Stomach (tissue), 9 donors: ENCODE measurements around the gene TAF1A. TPM values are rescaled to one million over a fixed set of nuclear protein-coding genes. Genes with fewer than 3 reads are reported as not detected.

Experiments used
- DNase-seq, 2 donors: peaks; one replicate each; pipeline versions ENCODE4 v3.0.0 to v3.0.0-alpha.2; 2013 to 2019
- H3K27ac ChIP-seq, 5 donors: fragments of 200-600 bp in 4 of 5; sonication (generic) in 4 of 5; one replicate each; pipeline ENCODE4 v1.5.1; 2013 to 2019; ENCODE audit warnings: mild to moderate bottlenecking in 1 of 5, moderate library complexity in 1 of 5
- H3K27me3 ChIP-seq, 3 donors: fragments of 200-600 bp; sonication (generic); one replicate each; pipeline ENCODE4 v1.5.1; 2017 to 2019; ENCODE audit warnings: mixed run types in 1 of 3
- H3K36me3 ChIP-seq, 4 donors: fragments of 200-600 bp; sonication (generic); 1 replicate in 3 of 4; 2 replicates in 1 of 4; pipeline ENCODE4 v1.5.1; 2016 to 2019
- H3K4me1 ChIP-seq, 4 donors: fragments of 200-600 bp; sonication (generic); one replicate each; pipeline ENCODE4 v1.5.1; 2016 to 2019
- H3K4me3 ChIP-seq, 4 donors: fragments of 200-600 bp; sonication (generic) in 3 of 4; one replicate each; pipeline ENCODE4 v1.5.1; 2016 to 2019; ENCODE audit warnings: mild to moderate bottlenecking in 1 of 4
- H3K9me3 ChIP-seq, 4 donors: fragments of 200-600 bp; sonication (generic); one replicate each; pipeline ENCODE4 v1.5.1; 2016 to 2019
- CTCF ChIP-seq, 7 experiments: fragments of 450-650 bp in 4 of 7; fragments of 200-600 bp in 3 of 7; sonication (generic) in 3 of 7; IDR thresholded peaks; one replicate each; pipeline ENCODE4 v1.5.1; 2016 to 2019; ENCODE audit warnings: antibody characterized with exemption in 7 of 7, control low read depth in 2 of 7, mild to moderate bottlenecking in 1 of 7
- EP300 ChIP-seq: sonication (generic); formaldehyde crosslinking; IDR thresholded peaks from one replicate; pipeline ENCODE4 v1.6.1; 2017; ENCODE audit warnings: antibody characterized with exemption
- POLR2A ChIP-seq, 4 donors: fragments of 450-650 bp; IDR thresholded peaks; one replicate each; pipeline ENCODE4 v1.6.1; 2016; ENCODE audit warnings: antibody characterized with exemption in 4 of 4, control low read depth in 2 of 4, mild to moderate bottlenecking in 1 of 4, moderate library complexity in 1 of 4
- POLR2AphosphoS5 ChIP-seq, 3 donors: sonication (generic); formaldehyde crosslinking; IDR thresholded peaks; one replicate each; pipeline ENCODE4 v1.6.1; 2016; ENCODE audit warnings: antibody characterized with exemption in 3 of 3
- WGBS, 5 donors: extraction: QIAGEN DNeasy Blood & Tissue Kit in 3 of 5; methylation state at CpG; one replicate each; pipeline versions ENCODE4 v1.1.5 to v1.1.7; 2013 to 2018; 5-methylcytosine and 5-hydroxymethylcytosine counted together
- intact Hi-C: fragments of 100-400 bp; cut with DNase I; formaldehyde crosslinking; loops from one replicate; pipeline ENCODE4 v1.15.1; 2023; ENCODE audit warnings: low total_unique reads
- polyA plus RNA-seq, 3 donors: library from polyadenylated mRNA; stranded (reverse); fragments of 200-250 nt; gene quantifications; one replicate each; pipeline ENCODE4 v1.2.3, GENCODE V29; 2013
- total RNA-seq, 5 donors: library from RNA; depleted of rRNA; stranded (reverse); fragments of >200 nt; gene quantifications; one replicate each; pipeline versions ENCODE4 v1.1.0 to v1.2.3, GENCODE V29; 2014 to 2016
- donor health status: healthy with polysubstance abuse.
- donor health status: Bipolar disorder and iron deficiency.
- donor health status: healthy.

Gene TAF1A
- total and polyA plus RNA-seq, 8 donors, result 1.3 to 35.6 (median 3.6) TPM

DNA sequence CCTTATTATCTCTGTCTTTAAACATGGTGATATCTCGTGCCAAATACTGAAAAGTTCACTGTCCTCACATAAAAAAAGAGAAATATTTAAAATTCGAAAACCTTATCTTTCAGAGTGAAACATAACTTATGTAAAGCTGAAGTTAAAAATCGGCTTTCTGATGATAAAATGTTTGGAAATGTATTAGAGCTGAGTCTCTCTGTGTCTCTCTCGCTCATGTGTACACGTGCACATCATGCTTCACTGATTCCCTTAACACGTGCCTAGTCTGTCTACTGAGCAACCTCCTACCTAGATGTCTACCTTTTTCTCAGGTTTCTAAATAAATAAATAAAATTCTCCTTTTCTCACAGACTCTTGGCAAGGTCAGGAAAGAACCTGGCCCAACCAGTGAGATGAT lies 58.9 kb downstream of the TAF1A start:
- H3K9me3 ChIP-seq, result no peaks in the 10 kb centered on the region
- H3K27ac ChIP-seq, result no peak overlapping the region
- no peaks in the 10 kb centered on the region for H3K4me1 ChIP-seq
- 75 to 85% (median 81%) methylated on average over 6 of the region's 6 CpGs for WGBS, 5 donors
- no peak overlapping the region for H3K4me3 ChIP-seq
- TF ChIP-seq POLR2A (IDR thresholded peaks at IDR 0.05) (no peak), POLR2AphosphoS5 (IDR thresholded peaks at IDR 0.05) (no peak), EP300 (no peak), CTCF (IDR thresholded peaks at IDR 0.05) (no peak)
- intact Hi-C loops, result no loop called here
- no peaks in the 10 kb centered on the region for H3K27me3 ChIP-seq
- H3K36me3 ChIP-seq, result no peaks in the 10 kb centered on the region
- DNase-seq, result no peak

DNA sequence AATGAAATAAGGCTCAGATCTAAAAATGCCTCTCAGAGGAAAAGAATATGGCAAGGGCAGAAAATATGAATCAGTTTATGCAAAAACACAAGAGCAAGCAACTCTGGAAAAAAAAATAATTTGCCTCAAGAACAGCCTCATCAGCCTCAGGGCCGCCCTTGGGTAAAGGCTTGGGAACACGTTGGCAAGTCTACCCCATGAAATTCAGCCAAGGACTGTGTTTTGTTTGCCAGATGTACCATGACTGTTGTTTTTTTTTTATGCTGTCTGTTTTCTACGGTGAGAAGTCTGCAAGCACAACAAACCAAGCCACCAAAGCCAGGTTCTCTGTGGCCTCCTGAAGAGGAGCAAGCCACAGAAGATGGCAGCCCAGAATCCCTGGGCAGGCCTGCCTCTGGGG lies 59.8 kb downstream of the TAF1A start:
- Histone ChIP-seq H3K4me3 (no peak overlapping the region), H3K27ac (no peak overlapping the region), H3K27me3 (no peaks in the 10 kb centered on the region), H3K9me3 (no peaks in the 10 kb centered on the region), H3K36me3 (no peaks in the 10 kb centered on the region), H3K4me1 (no peaks in the 10 kb centered on the region)
- TF ChIP-seq POLR2AphosphoS5 (IDR thresholded peaks at IDR 0.05), result no peak
- TF ChIP-seq EP300, result no peak
- no peak for TF ChIP-seq CTCF (IDR thresholded peaks at IDR 0.05)
- no peak for TF ChIP-seq POLR2A (IDR thresholded peaks at IDR 0.05)
- intact Hi-C loops, result no loop called here
- WGBS, 5 donors, result 58 to 73% (median 69%) methylated on average over 3 of the region's 3 CpGs
- no peak for DNase-seq

DNA sequence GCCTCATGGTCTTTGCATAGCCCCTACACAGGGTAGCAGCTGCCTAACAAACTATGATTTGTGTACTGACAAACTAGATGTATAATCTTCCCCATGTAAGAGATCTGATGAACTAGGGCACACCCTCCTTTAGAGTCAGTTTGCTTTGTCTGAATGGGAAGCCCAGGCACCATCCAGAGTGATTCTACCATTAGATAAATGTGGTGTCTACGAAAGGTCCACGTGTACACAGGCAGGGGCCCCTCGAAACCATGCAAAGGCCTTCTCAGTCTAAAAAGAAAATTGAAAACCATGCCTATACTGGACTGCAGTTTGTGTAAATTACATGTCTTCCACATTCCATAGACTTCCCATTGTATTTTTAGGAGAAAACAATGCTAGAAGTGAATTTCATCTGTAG lies 60.6 kb downstream of the TAF1A start:
- no peaks in the 10 kb centered on the region for H3K36me3 ChIP-seq
- no peaks in the 10 kb centered on the region for H3K9me3 ChIP-seq
- 84 to 93% (median 90%) methylated on average over 3 of the region's 3 CpGs for WGBS, 5 donors
- DNase-seq, result no peak
- H3K4me1 ChIP-seq, result no peaks in the 10 kb centered on the region
- intact Hi-C loops, result no loop called here
- H3K4me3 ChIP-seq, result no peak overlapping the region
- H3K27me3 ChIP-seq, result no peaks in the 10 kb centered on the region
- TF ChIP-seq POLR2AphosphoS5 (IDR thresholded peaks at IDR 0.05), result no peak
- TF ChIP-seq CTCF (IDR thresholded peaks at IDR 0.05), result no peak
- no peak for TF ChIP-seq POLR2A (IDR thresholded peaks at IDR 0.05)
- no peak for TF ChIP-seq EP300
- no peak overlapping the region for H3K27ac ChIP-seq

DNA sequence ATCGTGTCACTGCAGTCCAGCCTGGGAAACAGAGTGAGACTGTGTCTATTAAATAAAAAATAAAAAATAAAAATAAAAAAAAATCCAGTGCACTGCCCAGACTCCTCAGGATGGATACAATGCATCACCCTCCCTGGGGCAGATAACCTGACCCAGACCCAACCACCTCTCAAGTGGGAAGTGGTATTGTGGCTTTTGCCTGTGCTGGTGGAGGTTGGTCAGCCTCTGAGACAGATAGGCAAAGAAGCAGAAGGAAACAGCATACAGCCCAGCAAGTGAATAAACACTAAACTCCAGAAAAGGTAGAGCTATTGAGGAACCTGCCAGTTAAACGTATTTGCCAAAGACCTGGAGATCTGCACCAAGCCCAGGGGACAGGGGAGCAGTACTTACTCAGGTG lies 63.8 kb downstream of the TAF1A start:
- intact Hi-C loops, result no loop called here
- WGBS, 5 donors, result 58 to 78% (median 71%) methylated on average over 2 of the region's 2 CpGs

More for the DNA sequence above, 63.8 kb downstream of the TAF1A start:
- no peaks in the 10 kb centered on the region for H3K36me3 ChIP-seq
- no peak overlapping the region for H3K4me3 ChIP-seq
- no peaks in the 10 kb centered on the region for H3K4me1 ChIP-seq
- no peaks in the 10 kb centered on the region for H3K9me3 ChIP-seq
- H3K27ac ChIP-seq, result no peak overlapping the region
- TF ChIP-seq POLR2A (IDR thresholded peaks at IDR 0.05) (no peak), EP300 (no peak), POLR2AphosphoS5 (IDR thresholded peaks at IDR 0.05) (no peak), CTCF (IDR thresholded peaks at IDR 0.05) (no peak)
- no peak for DNase-seq
- H3K27me3 ChIP-seq, result no peaks in the 10 kb centered on the region
